Midbrain (tissue), 1 donor: ENCODE measurements around the gene KIF16B.
"Not testable (repeated sequence)": the region's sequence is repeated elsewhere in the genome, so short reads cannot be mapped to it uniquely, and the experiment has no call there.

ENCODE experiments used
- DNase-seq: peaks from one replicate; lab custom pipeline; 2025; lab: John Stamatoyannopoulos, UW

The KIF16B gene

GRCh38 chr20:16522651-16523050 lies 50.6 kb downstream of the KIF16B start:
- not testable (repeated sequence) for DNase-seq

- DNase-seq = no peak
These were observed 53.1 kb downstream of the KIF16B start for GRCh38 chr20:16520154-16520553.

- not testable (repeated sequence) for DNase-seq
These were observed 53.6 kb downstream of the KIF16B start for GRCh38 chr20:16519673-16520072.

GRCh38 chr20:16518784-16519084 lies 54.5 kb downstream of the KIF16B start:
- DNase-seq = no peak

- peak; percentile 44 for DNase-seq
These were observed 55.1 kb downstream of the KIF16B start for GRCh38 chr20:16517946-16518783.

- no peak for DNase-seq
These were observed 56.5 kb downstream of the KIF16B start for GRCh38 chr20:16516794-16517193.

- no peak for DNase-seq
These were observed 58.2 kb downstream of the KIF16B start for GRCh38 chr20:16515046-16515445.

GRCh38 chr20:16514140-16514539 lies 59.1 kb downstream of the KIF16B start:
- peak; percentile 18 for DNase-seq

GRCh38 chr20:16505894-16506293 lies 67.4 kb downstream of the KIF16B start:
- DNase-seq = no peak

- DNase-seq = no peak
These were observed 71.9 kb downstream of the KIF16B start for GRCh38 chr20:16501301-16501700.

- no peak for DNase-seq
These were observed 73.1 kb downstream of the KIF16B start for GRCh38 chr20:16500197-16500596.

GRCh38 chr20:16498526-16499253 lies 74.6 kb downstream of the KIF16B start:
- no peak for DNase-seq

- DNase-seq = no peak
These were observed 75.4 kb downstream of the KIF16B start for GRCh38 chr20:16497896-16498295.

GRCh38 chr20:16493486-16493885 lies 79.8 kb downstream of the KIF16B start:
- no peak for DNase-seq

GRCh38 chr20:16491294-16491905 lies 81.8 kb downstream of the KIF16B start:
- DNase-seq = no peak

- DNase-seq = peak; percentile 8
These were observed 82.6 kb downstream of the KIF16B start for GRCh38 chr20:16490696-16491095.

- DNase-seq = no peak
These were observed 84.6 kb downstream of the KIF16B start for GRCh38 chr20:16488616-16489015.

- no peak for DNase-seq
These were observed 85.2 kb downstream of the KIF16B start for GRCh38 chr20:16488086-16488485.

GRCh38 chr20:16486532-16486931 lies 86.7 kb downstream of the KIF16B start:
- DNase-seq = no peak

- no peak for DNase-seq
These were observed 87.8 kb downstream of the KIF16B start for GRCh38 chr20:16485401-16485800.

GRCh38 chr20:16483024-16483423 lies 90.2 kb downstream of the KIF16B start:
- no peak for DNase-seq

- DNase-seq = no peak
These were observed 91.3 kb downstream of the KIF16B start for GRCh38 chr20:16481977-16482376.

- DNase-seq = no peak
These were observed 93.6 kb downstream of the KIF16B start for GRCh38 chr20:16479666-16480065.
